ENCODE results near the gene USP31.

DNA sequence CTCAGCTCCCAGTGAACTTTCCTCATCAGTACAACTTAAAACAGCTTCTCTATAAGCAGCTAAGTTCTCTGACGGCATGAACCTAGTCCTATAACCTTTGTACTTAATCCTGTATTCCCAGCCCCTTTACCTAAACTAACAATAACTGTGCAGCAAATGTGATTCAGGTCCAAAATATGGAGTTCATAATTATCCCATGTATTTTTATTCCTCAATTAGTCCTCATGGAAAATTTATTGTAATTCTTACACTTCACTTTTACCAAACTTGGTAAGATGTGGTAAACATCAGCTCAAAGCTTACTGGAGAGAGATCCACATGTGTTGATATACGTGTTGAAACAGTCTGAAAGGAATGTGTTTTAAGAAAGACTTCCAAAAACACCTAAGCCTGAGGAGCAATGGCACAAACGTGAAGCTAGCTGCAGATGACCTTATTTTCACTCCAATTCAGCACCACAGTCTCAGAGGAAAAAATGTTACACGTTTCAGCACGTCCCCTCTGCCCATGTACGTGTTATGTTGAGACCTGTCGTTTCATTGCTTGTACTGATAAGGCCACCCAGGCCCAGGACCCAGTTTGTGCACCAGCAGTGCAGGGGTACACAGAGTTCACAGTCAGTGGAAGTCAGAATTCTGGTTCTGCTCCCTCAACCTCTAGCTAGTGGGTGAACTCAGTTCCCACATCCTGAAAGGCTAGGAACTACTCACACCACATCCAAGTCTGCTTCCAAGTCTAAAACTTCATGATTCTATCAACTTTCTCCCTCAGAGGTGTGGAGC, 7.1 kb downstream of the USP31 start:
- no peak for TF ChIP-seq CTCF (IDR thresholded peaks at IDR 0.05)
- TF ChIP-seq POLR2A (IDR thresholded peaks at IDR 0.05), result no peak
